Testis (tissue), 3 donors: ENCODE results near the gene KRI1. TPM values are rescaled to one million over a fixed set of nuclear protein-coding genes. Genes with fewer than 3 reads are reported as not detected.
A peak's percentile ranks its signal among the peaks of the same experiment; 100 is the strongest.

Experiments
- DNase-seq: peaks from one replicate; pipeline ENCODE4 v3.0.0-alpha.2; 2019
- H3K27ac ChIP-seq, 2 donors: fragments of 200-600 bp; sonication (generic); one replicate each; pipeline ENCODE4 v1.5.1; 2019
- H3K27me3 ChIP-seq: fragments of 200-600 bp; sonication (generic); one replicate; pipeline ENCODE4 v1.5.1; 2019
- H3K36me3 ChIP-seq: fragments of 200-600 bp; sonication (generic); one replicate; pipeline ENCODE4 v1.5.1; 2017; ENCODE audit warnings: low read depth; ENCODE audit errors: missing control alignments
- H3K4me1 ChIP-seq: fragments of 200-600 bp; sonication (generic); one replicate; pipeline ENCODE4 v1.5.1; 2019
- H3K4me3 ChIP-seq, 2 donors: fragments of 200-600 bp; sonication (generic); one replicate each; pipeline ENCODE4 v1.5.1; 2017 to 2019
- H3K9me3 ChIP-seq: fragments of 200-600 bp; sonication (generic); one replicate; pipeline ENCODE4 v1.5.1; 2017
- CTCF ChIP-seq, 3 experiments: fragments of 450-650 bp in 2 of 3; fragments of 200-600 bp in 1 of 3; sonication (generic) in 1 of 3; IDR thresholded peaks; one replicate each; pipeline ENCODE4 v1.5.1; 2016 to 2019; ENCODE audit warnings: antibody characterized with exemption in 3 of 3, mild to moderate bottlenecking in 2 of 3, moderate library complexity in 1 of 3
- POLR2A ChIP-seq: fragments of 450-650 bp; IDR thresholded peaks from one replicate; pipeline ENCODE4 v1.6.1; 2017; ENCODE audit warnings: antibody characterized with exemption, mild to moderate bottlenecking, moderate library complexity
- WGBS, 2 donors: methylation state at CpG; one replicate each; pipeline ENCODE4 v1.1.5; 2018; 5-methylcytosine and 5-hydroxymethylcytosine counted together
- intact Hi-C: fragments of 100-400 bp; cut with DNase I; formaldehyde crosslinking; loops from one replicate; pipeline ENCODE4 v1.15.1; 2023; ENCODE audit warnings: low total_unique reads
- polyA plus RNA-seq: library from polyadenylated mRNA; stranded (reverse); fragments of 350-450 nt; fragmentation: Illumina TruSeq; extraction: RNeasy Lipid Tissue Mini Kit (QIAGEN cat#74804); gene quantifications from one replicate; pipeline ENCODE4 v1.2.3, GENCODE V29; 2014; ENCODE audit warnings: low read depth, low replicate concordance; ENCODE audit not compliant: insufficient read depth
- total RNA-seq, 2 donors: library from RNA; depleted of rRNA; stranded (reverse); fragments of >200 nt; gene quantifications; one replicate each; pipeline ENCODE4 v1.2.3, GENCODE V29; 2016

KRI1 gene
- total and polyA plus RNA-seq, 3 donors from 2014 or later: 33.7 to 48.3 (median 34.6) TPM

- TF ChIP-seq POLR2A (no peak), CTCF (IDR thresholded peaks at IDR 0.05) (no peak)
- no peak for DNase-seq
- intact Hi-C loops: no loop called here
- H3K4me1 ChIP-seq: peaks cover 13% of the 10 kb centered on the region
- WGBS, 2 donors: 14 to 15% methylated on average over 28 to 33 of the region's 33 CpGs
- no peaks in the 10 kb centered on the region for H3K9me3 ChIP-seq
- H3K36me3 ChIP-seq: no peaks in the 10 kb centered on the region
- H3K27me3 ChIP-seq: no peaks in the 10 kb centered on the region
- H3K27ac ChIP-seq: no peak overlapping the region
- no peak overlapping the region for H3K4me3 ChIP-seq
These were observed 47.1 kb downstream of the KRI1 start for GRCh38 chr19:10518444-10519361.

GRCh38 chr19:10517760-10518443 is 47.9 kb downstream of the KRI1 start:
- TF ChIP-seq POLR2A (no peak), CTCF (IDR thresholded peaks at IDR 0.05) (no peak)
- H3K4me3 ChIP-seq: peak overlapping the region; percentile 4 to 45
- no peaks in the 10 kb centered on the region for H3K27me3 ChIP-seq
- no peak for DNase-seq
- H3K9me3 ChIP-seq: no peaks in the 10 kb centered on the region
- 0 to 2% methylated on average over 21 to 27 of the region's 27 CpGs for WGBS, 2 donors
- intact Hi-C loops: no loop called here
- H3K4me1 ChIP-seq: peaks cover 13% of the 10 kb centered on the region
- H3K27ac ChIP-seq: no peak overlapping the region
- no peaks in the 10 kb centered on the region for H3K36me3 ChIP-seq

- no peaks in the 10 kb centered on the region for H3K27me3 ChIP-seq
These were observed 48.5 kb downstream of the KRI1 start, which contains the start of gene S1PR5 for GRCh38 chr19:10517361-10517759. Gene S1PR5 (minus strand): TSS chr19:10517447. CDS start chr19:10515011, 2,436 bp downstream.

GRCh38 chr19:10516671-10517286 is 49.0 kb downstream of the KRI1 start:
- intact Hi-C loops: no loop called here
- TF ChIP-seq POLR2A (no peak), CTCF (IDR thresholded peaks at IDR 0.05) (no peak)
- Histone ChIP-seq H3K4me1 (peaks cover 13% of the 10 kb centered on the region), H3K4me3 (peak overlapping the region in 1 of 2 donors; percentile 45), H3K27me3 (no peaks in the 10 kb centered on the region), H3K27ac (no peak overlapping the region), H3K9me3 (no peaks in the 10 kb centered on the region), H3K36me3 (no peaks in the 10 kb centered on the region)
- 28 to 36% methylated on average over 8 to 10 of the region's 10 CpGs for WGBS, 2 donors
- no peak for DNase-seq

More at GRCh38 chr19:10517361-10517759, 48.5 kb downstream of the KRI1 start, which contains the start of gene S1PR5:
- intact Hi-C loops: no loop called here
- WGBS, 2 donors: 0% methylated on average over 16 of the region's 39 CpGs; no CpG with 5 or more reads in 1 of the 2 donors
- H3K4me3 ChIP-seq: peak within 1 kb of the TSS; percentile 4 to 45
- peaks cover 13% of the 10 kb centered on the region for H3K4me1 ChIP-seq
- TF ChIP-seq POLR2A (no peak), CTCF (IDR thresholded peaks at IDR 0.05) (no peak)
- no peaks in the 10 kb centered on the region for H3K36me3 ChIP-seq
- no peak for DNase-seq
- H3K27ac ChIP-seq: no peak within 1 kb of the TSS
- H3K9me3 ChIP-seq: no peaks in the 10 kb centered on the region
